ENCODE data around the gene MAN2B2. TPM values are rescaled to one million over a fixed set of nuclear protein-coding genes. Genes with fewer than 3 reads are reported as not detected.

Gene MAN2B2
- total RNA-seq, 2 experiments from 2014 or later = 13.7 to 19.4 TPM

DNA sequence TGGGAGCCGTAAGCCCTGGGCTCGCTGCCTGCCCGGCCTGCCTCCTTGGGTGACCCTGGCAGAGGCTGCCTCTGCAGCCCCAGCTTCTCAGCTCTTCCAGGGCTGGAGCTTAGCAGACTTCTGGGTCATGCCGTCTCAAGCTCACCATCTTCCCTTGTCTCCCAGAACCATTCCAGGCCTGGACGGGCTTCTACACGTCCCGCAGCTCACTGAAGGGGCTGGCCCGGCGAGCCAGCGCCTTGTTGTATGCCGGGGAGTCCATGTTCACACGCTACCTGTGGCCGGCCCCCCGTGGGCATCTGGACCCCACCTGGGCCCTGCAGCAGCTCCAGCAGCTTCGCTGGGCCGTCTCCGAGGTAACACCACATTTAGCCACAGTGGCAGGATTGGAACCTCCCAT lies 22.0 kb downstream of the MAN2B2 start:
- no peak overlapping the region for H2AFZ ChIP-seq (ENCODE audit: low read length)
- no peak overlapping the region for H3K4me2 ChIP-seq (ENCODE audit: low read length)
- no peak overlapping the region for H3K27ac ChIP-seq (ENCODE audit: low read depth, low read length, poor library complexity, severe bottlenecking)
- H3K4me3 ChIP-seq (ENCODE audit: low read depth, low read length, poor library complexity, severe bottlenecking) = no peak overlapping the region
- CTCF ChIA-PET (ENCODE audit: unreplicated experiment) = no interaction called here
- H3K79me2 ChIP-seq (ENCODE audit: insufficient read depth, low read depth, low read length) = no peaks in the 10 kb centered on the region
- DNase-seq (ENCODE audit: low spot score) = no peak
- intact Hi-C loops (cut with micrococcal nuclease; ENCODE audit: unreplicated experiment) = no loop called here
- H3K9me3 ChIP-seq (ENCODE audit: low read length) = no peaks in the 10 kb centered on the region
- POLR2A ChIA-PET = no interaction called here
- no TSS peak for BruUV-seq (replicated peaks)
- H3K9me2 ChIP-seq (ENCODE audit: insufficient read depth, low read length) = no peaks in the 10 kb centered on the region
- TF ChIP-seq CTCF (conservative IDR thresholded peaks at IDR 0.05; ENCODE audit: low read length) = no peak
- TF ChIP-seq EZH2phosphoT487 (IDR thresholded peaks at IDR 0.05; ENCODE audit: borderline replicate concordance, low read depth, low read length) = no peak
- H3K36me3 ChIP-seq (ENCODE audit: insufficient read depth, low read length) = no peaks in the 10 kb centered on the region
- H4K20me1 ChIP-seq (ENCODE audit: insufficient read depth, low read length) = no peaks in the 10 kb centered on the region
- peaks cover 19% of the 10 kb centered on the region for H3K4me1 ChIP-seq (ENCODE audit: insufficient read depth, low read length, poor library complexity, severe bottlenecking)

DNA sequence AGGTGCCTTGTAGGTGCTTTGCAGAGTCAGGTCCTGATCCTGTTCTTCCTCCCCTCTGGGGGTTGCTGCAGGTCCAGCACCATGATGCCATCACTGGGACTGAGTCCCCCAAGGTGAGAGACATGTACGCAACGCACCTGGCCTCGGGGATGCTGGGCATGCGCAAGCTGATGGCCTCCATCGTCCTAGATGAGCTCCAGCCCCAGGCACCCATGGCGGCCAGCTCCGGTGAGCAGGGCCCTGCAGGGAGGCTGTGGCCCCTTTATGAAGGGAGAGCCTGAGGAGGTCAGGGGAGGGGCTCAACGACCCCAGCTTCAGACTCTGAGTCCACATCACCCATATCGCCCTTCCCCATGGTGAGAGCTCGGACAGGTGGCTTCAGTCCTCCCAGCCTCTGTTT lies 23.1 kb downstream of the MAN2B2 start:
- ChIA-PET POLR2A (interaction anchor here (1.1 kb wide), 1 partner anchor 36 kb away, joined by 3 read pairs; no protein-coding TSS in a partner anchor), CTCF (ENCODE audit: unreplicated experiment) (no interaction called here)
- Histone ChIP-seq H2AFZ (ENCODE audit: low read length) (no peak overlapping the region), H4K20me1 (ENCODE audit: insufficient read depth, low read length) (no peaks in the 10 kb centered on the region), H3K36me3 (ENCODE audit: insufficient read depth, low read length) (no peaks in the 10 kb centered on the region), H3K4me1 (ENCODE audit: insufficient read depth, low read length, poor library complexity, severe bottlenecking) (peaks cover 14% of the 10 kb centered on the region), H3K9me3 (ENCODE audit: low read length) (no peaks in the 10 kb centered on the region), H3K27ac (ENCODE audit: low read depth, low read length, poor library complexity, severe bottlenecking) (peak overlapping the region; percentile 60), H3K9me2 (ENCODE audit: insufficient read depth, low read length) (no peaks in the 10 kb centered on the region), H3K4me3 (ENCODE audit: low read depth, low read length, poor library complexity, severe bottlenecking) (no peak overlapping the region), H3K79me2 (ENCODE audit: insufficient read depth, low read depth, low read length) (no peaks in the 10 kb centered on the region), H3K4me2 (ENCODE audit: low read length) (peak overlapping the region; percentile 34)
- DNase-seq (ENCODE audit: low spot score) = no peak
- intact Hi-C loops (cut with micrococcal nuclease; ENCODE audit: unreplicated experiment) = no loop called here
- TF ChIP-seq EZH2phosphoT487 (IDR thresholded peaks at IDR 0.05; ENCODE audit: borderline replicate concordance, low read depth, low read length) (no peak), CTCF (conservative IDR thresholded peaks at IDR 0.05; ENCODE audit: low read length) (no peak)
- no TSS peak for BruUV-seq (replicated peaks)

DNA sequence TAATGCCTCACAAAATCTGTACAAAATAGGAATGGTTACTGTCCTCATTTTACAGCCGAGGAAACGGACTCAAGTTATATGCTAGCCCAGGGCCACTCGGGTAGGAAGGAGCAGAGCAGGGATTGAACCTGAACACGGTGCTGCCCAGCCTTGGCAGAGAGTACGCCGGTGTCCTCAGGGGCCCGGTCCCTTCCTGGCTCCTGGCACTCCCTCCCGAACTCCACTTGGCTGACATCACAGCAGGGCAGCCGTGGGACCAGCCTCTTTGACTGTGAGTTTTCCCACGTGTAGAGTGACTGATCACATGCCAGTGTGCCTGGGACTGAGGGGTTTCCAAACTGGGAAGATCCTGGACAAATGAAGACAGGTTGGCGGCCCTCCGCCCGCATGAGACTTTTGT lies 23.7 kb downstream of the MAN2B2 start:
- Histone ChIP-seq H4K20me1 (ENCODE audit: insufficient read depth, low read length) (no peaks in the 10 kb centered on the region), H3K79me2 (ENCODE audit: insufficient read depth, low read depth, low read length) (no peaks in the 10 kb centered on the region), H3K9me2 (ENCODE audit: insufficient read depth, low read length) (no peaks in the 10 kb centered on the region), H3K4me2 (ENCODE audit: low read length) (peak overlapping the region; percentile 34), H3K27ac (ENCODE audit: low read depth, low read length, poor library complexity, severe bottlenecking) (peak overlapping the region; percentile 60), H3K4me1 (ENCODE audit: insufficient read depth, low read length, poor library complexity, severe bottlenecking) (peaks cover 14% of the 10 kb centered on the region), H3K4me3 (ENCODE audit: low read depth, low read length, poor library complexity, severe bottlenecking) (no peak overlapping the region), H3K36me3 (ENCODE audit: insufficient read depth, low read length) (no peaks in the 10 kb centered on the region), H2AFZ (ENCODE audit: low read length) (no peak overlapping the region), H3K9me3 (ENCODE audit: low read length) (no peaks in the 10 kb centered on the region)
- intact Hi-C loops (cut with micrococcal nuclease; ENCODE audit: unreplicated experiment) = no loop called here
- TF ChIP-seq EZH2phosphoT487 (IDR thresholded peaks at IDR 0.05; ENCODE audit: borderline replicate concordance, low read depth, low read length) = no peak
- TF ChIP-seq CTCF (conservative IDR thresholded peaks at IDR 0.05; ENCODE audit: low read length) = no peak
- no TSS peak for BruUV-seq (replicated peaks)
- ChIA-PET CTCF (ENCODE audit: unreplicated experiment) (no interaction called here), POLR2A (no interaction called here)
- no peak for DNase-seq (ENCODE audit: low spot score)
